ENCODE data around the gene ENTHD1. TPM values are rescaled to one million over a fixed set of nuclear protein-coding genes. Genes with fewer than 3 reads are reported as not detected.

Gene ENTHD1
- total RNA-seq, 1 donor from 2014 or later, result not detected

DNA sequence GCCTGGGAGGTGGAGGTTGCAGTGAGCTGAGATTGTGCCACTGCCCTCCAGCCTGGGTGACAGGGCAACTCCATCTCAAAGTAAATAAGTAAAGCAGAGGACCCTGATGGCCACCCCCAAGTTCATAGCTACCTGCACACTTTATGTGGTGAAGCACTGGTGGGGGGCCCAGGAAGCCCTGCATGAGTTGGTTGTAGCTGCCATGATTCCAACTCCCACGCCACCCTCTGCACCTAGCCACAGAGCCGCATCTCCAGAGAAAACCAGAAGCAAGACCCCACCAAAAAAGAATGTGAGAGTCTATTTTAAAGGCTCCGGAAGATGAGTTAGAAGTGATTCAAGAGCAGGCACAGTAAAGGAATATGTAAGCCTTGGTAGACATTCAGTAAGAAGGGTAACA lies 46.3 kb upstream of the ENTHD1 start:
- Mint-ChIP-seq H3K4me1 (ENCODE audit: low read depth) (no peaks in the 10 kb centered on the region), H3K36me3 (ENCODE audit: low read depth) (no peaks in the 10 kb centered on the region), H3K4me3 (ENCODE audit: unreplicated experiment) (no peak overlapping the region), H3K9me3 (ENCODE audit: low read depth) (no peaks in the 10 kb centered on the region), H3K27ac (ENCODE audit: unreplicated experiment) (no peak overlapping the region), H3K27me3 (ENCODE audit: low read depth) (peaks cover 21% of the 10 kb centered on the region)
- no peak for DNase-seq (ENCODE audit: low spot score)
- TF ChIP-seq, protein P1, sequence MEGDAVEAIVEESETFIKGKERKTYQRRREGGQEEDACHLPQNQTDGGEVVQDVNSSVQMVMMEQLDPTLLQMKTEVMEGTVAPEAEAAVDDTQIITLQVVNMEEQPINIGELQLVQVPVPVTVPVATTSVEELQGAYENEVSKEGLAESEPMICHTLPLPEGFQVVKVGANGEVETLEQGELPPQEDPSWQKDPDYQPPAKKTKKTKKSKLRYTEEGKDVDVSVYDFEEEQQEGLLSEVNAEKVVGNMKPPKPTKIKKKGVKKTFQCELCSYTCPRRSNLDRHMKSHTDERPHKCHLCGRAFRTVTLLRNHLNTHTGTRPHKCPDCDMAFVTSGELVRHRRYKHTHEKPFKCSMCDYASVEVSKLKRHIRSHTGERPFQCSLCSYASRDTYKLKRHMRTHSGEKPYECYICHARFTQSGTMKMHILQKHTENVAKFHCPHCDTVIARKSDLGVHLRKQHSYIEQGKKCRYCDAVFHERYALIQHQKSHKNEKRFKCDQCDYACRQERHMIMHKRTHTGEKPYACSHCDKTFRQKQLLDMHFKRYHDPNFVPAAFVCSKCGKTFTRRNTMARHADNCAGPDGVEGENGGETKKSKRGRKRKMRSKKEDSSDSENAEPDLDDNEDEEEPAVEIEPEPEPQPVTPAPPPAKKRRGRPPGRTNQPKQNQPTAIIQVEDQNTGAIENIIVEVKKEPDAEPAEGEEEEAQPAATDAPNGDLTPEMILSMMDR (IDR thresholded peaks at IDR 0.05), result no peak

- Mint-ChIP-seq H3K9me3 (ENCODE audit: low read depth) (no peaks in the 10 kb centered on the region), H3K4me1 (ENCODE audit: low read depth) (no peaks in the 10 kb centered on the region), H3K27me3 (ENCODE audit: low read depth) (peaks cover 31% of the 10 kb centered on the region), H3K36me3 (ENCODE audit: low read depth) (no peaks in the 10 kb centered on the region), H3K4me3 (ENCODE audit: unreplicated experiment) (no peak overlapping the region), H3K27ac (ENCODE audit: unreplicated experiment) (no peak overlapping the region)
- DNase-seq (ENCODE audit: low spot score), result no peak
- TF ChIP-seq, protein P1 (IDR thresholded peaks at IDR 0.05), result no peak
These were observed 45.0 kb upstream of the ENTHD1 start for GRCh38 chr22:39938509-39939111.

GRCh38 chr22:39937906-39938305 lies 44.3 kb upstream of the ENTHD1 start:
- H3K4me3 Mint-ChIP-seq (ENCODE audit: unreplicated experiment), result no peak overlapping the region
- peaks cover 35% of the 10 kb centered on the region for H3K27me3 Mint-ChIP-seq (ENCODE audit: low read depth)
- no peaks in the 10 kb centered on the region for H3K4me1 Mint-ChIP-seq (ENCODE audit: low read depth)
- no peak for DNase-seq (ENCODE audit: low spot score)
- H3K27ac Mint-ChIP-seq (ENCODE audit: unreplicated experiment), result no peak overlapping the region
- H3K9me3 Mint-ChIP-seq (ENCODE audit: low read depth), result no peaks in the 10 kb centered on the region
- H3K36me3 Mint-ChIP-seq (ENCODE audit: low read depth), result no peaks in the 10 kb centered on the region
- TF ChIP-seq, protein P1 (IDR thresholded peaks at IDR 0.05), result no peak

DNA sequence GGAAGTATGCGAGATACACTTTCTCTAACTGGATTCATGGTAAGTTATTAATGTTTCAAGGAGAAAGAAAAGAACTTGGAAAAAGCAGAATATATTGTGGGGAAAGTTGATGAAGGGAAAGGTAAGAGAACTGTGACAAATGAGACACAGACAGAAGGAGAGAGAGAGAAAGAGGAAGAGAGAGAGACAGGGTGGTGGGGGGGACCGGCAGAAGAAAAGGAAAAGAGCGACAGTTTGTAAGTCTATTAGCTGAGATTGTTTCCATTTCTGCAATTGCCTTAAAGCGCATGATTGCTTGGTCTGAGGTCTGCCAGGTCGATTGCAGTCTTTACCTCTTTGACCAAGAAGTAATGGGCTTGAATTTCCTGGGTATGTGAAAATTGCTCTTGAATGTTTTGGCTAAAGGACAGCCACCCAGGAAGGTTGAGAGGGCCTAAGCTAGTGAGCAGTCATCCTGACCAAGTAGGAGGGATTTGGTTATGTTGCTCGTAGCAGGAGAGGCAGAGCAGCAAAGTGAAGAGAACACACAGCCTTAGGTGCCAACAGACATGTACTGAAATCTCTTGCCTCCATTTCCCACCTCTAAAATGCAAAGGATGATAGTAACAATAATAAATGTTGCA lies 43.1 kb upstream of the ENTHD1 start:
- no peaks in the 10 kb centered on the region for H3K4me1 Mint-ChIP-seq (ENCODE audit: low read depth)
- H3K4me3 Mint-ChIP-seq (ENCODE audit: unreplicated experiment), result no peak overlapping the region
- peaks cover 40% of the 10 kb centered on the region for H3K27me3 Mint-ChIP-seq (ENCODE audit: low read depth)

GRCh38 chr22:39935612-39936011 lies 42.1 kb upstream of the ENTHD1 start:
- TF ChIP-seq, protein P1 (IDR thresholded peaks at IDR 0.05), result no peak
- Mint-ChIP-seq H3K9me3 (ENCODE audit: low read depth) (no peaks in the 10 kb centered on the region), H3K4me1 (ENCODE audit: low read depth) (no peaks in the 10 kb centered on the region), H3K27me3 (ENCODE audit: low read depth) (peaks cover 40% of the 10 kb centered on the region), H3K27ac (ENCODE audit: unreplicated experiment) (no peak overlapping the region), H3K4me3 (ENCODE audit: unreplicated experiment) (no peak overlapping the region), H3K36me3 (ENCODE audit: low read depth) (no peaks in the 10 kb centered on the region)
- no peak for DNase-seq (ENCODE audit: low spot score)

More for the DNA sequence above, 43.1 kb upstream of the ENTHD1 start:
- H3K9me3 Mint-ChIP-seq (ENCODE audit: low read depth), result no peaks in the 10 kb centered on the region
- TF ChIP-seq, protein P1 (IDR thresholded peaks at IDR 0.05), result no peak
- no peak for DNase-seq (ENCODE audit: low spot score)
- H3K27ac Mint-ChIP-seq (ENCODE audit: unreplicated experiment), result no peak overlapping the region
- H3K36me3 Mint-ChIP-seq (ENCODE audit: low read depth), result no peaks in the 10 kb centered on the region
